NT2/D1 (cell line): ENCODE results near the gene PDE4B.

ENCODE experiments used
- SUZ12 ChIP-seq: IDR thresholded peaks from 2 replicates; pipeline ENCODE4 v1.6.1; 2011; ENCODE audit not compliant: insufficient read length, insufficient read depth; ENCODE audit errors: extremely low read depth
- ZNF274 ChIP-seq: IDR thresholded peaks from 2 replicates; pipeline ENCODE4 v1.6.1; 2011; ENCODE audit warnings: mild to moderate bottlenecking, low read depth, low read length

DNA sequence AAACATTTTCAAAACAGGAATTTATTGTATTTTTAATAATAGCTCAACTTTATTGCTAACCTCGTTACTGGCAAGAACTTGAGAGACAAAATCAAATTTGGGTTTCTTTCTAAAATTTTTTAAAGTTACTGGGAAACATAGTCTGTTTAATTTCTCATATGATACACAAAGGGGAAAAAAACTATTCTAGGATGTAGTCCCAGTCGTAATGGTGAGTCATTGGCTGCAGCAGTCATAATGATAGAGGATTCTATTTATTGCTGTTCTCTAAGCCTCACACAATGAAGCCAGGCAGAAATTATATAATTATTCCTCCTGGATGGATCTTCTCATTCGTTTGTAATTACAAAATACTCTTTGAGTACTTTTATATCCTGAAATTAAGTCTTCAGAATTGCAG lies 414.8 kb downstream of the PDE4B start:
- no peak for TF ChIP-seq SUZ12
- TF ChIP-seq ZNF274: no peak
